Keratinocyte (primary cell): Measurements from ENCODE around the gene SIM2. TPM values are rescaled to one million over a fixed set of nuclear protein-coding genes. Genes with fewer than 3 reads are reported as not detected.

Experiments
- DNase-seq: peaks from one replicate; pipeline ENCODE4 v3.0.0-alpha.2; 2011; ENCODE audit warnings: low read depth, missing footprints, low spot score
- FAIRE-seq: peaks from 2 replicates; lab custom pipeline; 2011; peaks lifted over from hg19 to GRCh38; lab: Jason Lieb, UNC
- H2AFZ ChIP-seq: 2 replicates; pipeline ENCODE4 v1.6.0; 2012; ENCODE audit warnings: low read length, control low read depth, inconsistent platforms; ENCODE audit not compliant: control insufficient read depth
- H3K27ac ChIP-seq: 2 replicates; pipeline ENCODE4 v1.5.1; 2011; ENCODE audit warnings: low read length; ENCODE audit not compliant: control insufficient read depth, insufficient read depth
- H3K27me3 ChIP-seq: 3 replicates; pipeline ENCODE4 v1.6.0; 2011; ENCODE audit warnings: low read length; ENCODE audit not compliant: control insufficient read depth, insufficient read depth; ENCODE audit errors: extremely low read depth
- H3K36me3 ChIP-seq, 2 experiments: 2 replicates in 1 of 2; 3 replicates in 1 of 2; pipeline ENCODE4 v1.5.1; 2011; ENCODE audit warnings: low read length in 2 of 2, mild to moderate bottlenecking in 1 of 2; ENCODE audit not compliant: control insufficient read depth in 2 of 2, insufficient read depth in 2 of 2; ENCODE audit errors: extremely low read depth in 1 of 2
- H3K4me1 ChIP-seq: 3 replicates; pipeline ENCODE4 v1.5.1; 2011; ENCODE audit warnings: low read length; ENCODE audit not compliant: control insufficient read depth, insufficient read depth; ENCODE audit errors: extremely low read depth
- H3K4me2 ChIP-seq: 3 replicates; pipeline ENCODE4 v1.6.0; 2011; ENCODE audit warnings: low read depth, low read length; ENCODE audit not compliant: control insufficient read depth, insufficient read depth; ENCODE audit errors: extremely low read depth
- H3K4me3 ChIP-seq, 3 experiments: fragments of 200-600 bp in 1 of 3; sonication (generic) in 1 of 3; 2 replicates in 2 of 3; 3 replicates in 1 of 3; pipeline ENCODE4 v1.5.1; 2011 to 2016; ENCODE audit warnings: low read length in 3 of 3, mild to moderate bottlenecking in 3 of 3, control low read depth in 2 of 3, inconsistent platforms in 1 of 3, low read depth in 1 of 3, mixed read lengths in 1 of 3, mixed run types in 1 of 3, moderate library complexity in 1 of 3; ENCODE audit not compliant: control insufficient read depth in 2 of 3, insufficient read depth in 2 of 3; ENCODE audit errors: extremely low read depth in 1 of 3
- H3K79me2 ChIP-seq: 2 replicates; pipeline ENCODE4 v1.6.0; 2012; ENCODE audit warnings: low read length; ENCODE audit not compliant: control insufficient read depth, insufficient read depth
- H3K9ac ChIP-seq: 3 replicates; pipeline ENCODE4 v1.6.0; 2011; ENCODE audit warnings: low read length; ENCODE audit not compliant: control insufficient read depth, insufficient read depth; ENCODE audit errors: extremely low read depth
- H3K9me1 ChIP-seq: 3 replicates; pipeline ENCODE4 v1.6.0; 2011; ENCODE audit warnings: low read length; ENCODE audit not compliant: control insufficient read depth, insufficient read depth; ENCODE audit errors: extremely low read depth
- H3K9me3 ChIP-seq: 2 replicates; pipeline ENCODE4 v1.5.1; 2012; ENCODE audit warnings: low read depth, low read length; ENCODE audit not compliant: control insufficient read depth
- H4K20me1 ChIP-seq: 3 replicates; pipeline ENCODE4 v1.6.0; 2011; ENCODE audit warnings: low read length; ENCODE audit not compliant: control insufficient read depth, insufficient read depth; ENCODE audit errors: extremely low read depth
- CTCF ChIP-seq, 3 experiments: IDR thresholded peaks in 1 of 3; conservative IDR thresholded peaks in 1 of 3; optimal IDR thresholded peaks in 1 of 3; 2 replicates in 2 of 3; 3 replicates in 1 of 3; pipeline versions ENCODE3 to v1.5.1; 2011; ENCODE audit warnings: low read length in 3 of 3, mild to moderate bottlenecking in 3 of 3, moderate library complexity in 2 of 3, control low read depth in 1 of 3, inconsistent platforms in 1 of 3; ENCODE audit not compliant: insufficient read depth in 2 of 3; ENCODE audit errors: extremely low read depth in 1 of 3
- EZH2 ChIP-seq: IDR thresholded peaks from one replicate; pipeline ENCODE4 v1.6.1; 2012; ENCODE audit warnings: inconsistent platforms, mild to moderate bottlenecking, low read length, moderate library complexity
- dilution Hi-C: fragments of 300-500 bp; cut with MboI; formaldehyde crosslinking; loops from one replicate; pipeline ENCODE4 v1.7.0; 2020; ENCODE audit warnings: low sequenced_read_pairs; ENCODE audit not compliant: extremely low pct_ligation_motif_present
- polyA plus RNA-seq, 5 experiments: library from polyadenylated mRNA; depleted of rRNA in 3 of 5; stranded (reverse) in 3 of 5; stranded (forward) in 1 of 5; unstranded in 1 of 5; fragments of >200 nt; gene quantifications; 1 replicate in 1 of 5; 2 replicates in 3 of 5; 3 replicates in 1 of 5; pipeline versions ENCODE4 v1.2.1 to v1.2.3, GENCODE V29; 2011 to 2012; ENCODE audit warnings: missing spikeins in 2 of 5, low read depth in 1 of 5, low replicate concordance in 1 of 5

The SIM2 gene
- polyA plus RNA-seq, 1 donor (not counting 4 experiments of a cell fraction or from before 2014, with no cell fraction given), result 0.05 TPM

- Histone ChIP-seq H3K4me1 (no peaks in the 10 kb centered on the region), H3K27me3 (peaks cover 10% of the 10 kb centered on the region), H2AFZ (no peak overlapping the region), H3K27ac (no peak overlapping the region), H4K20me1 (no peaks in the 10 kb centered on the region), H3K4me3 (no peak overlapping the region), H3K9me3 (no peaks in the 10 kb centered on the region), H3K79me2 (no peaks in the 10 kb centered on the region), H3K4me2 (no peak overlapping the region), H3K9me1 (no peaks in the 10 kb centered on the region), H3K36me3 (no peaks in the 10 kb centered on the region), H3K9ac (no peak overlapping the region)
- FAIRE-seq (no peak), DNase-seq (no peak)
- TF ChIP-seq CTCF (optimal IDR thresholded peaks at IDR 0.05 in 1 of 3, IDR thresholded peaks at IDR 0.05 in 1 of 3, conservative IDR thresholded peaks at IDR 0.05 in 1 of 3; ENCODE audit: extremely low read depth in 1 of 3, insufficient read depth in 2 of 3, low read length in 3 of 3) (no peak), EZH2 (no peak)
- dilution Hi-C loops, result no loop called here
Measured at GRCh38 chr21:36678538-36678937, 20.4 kb upstream of the SIM2 start.

GRCh38 chr21:36681117-36681631, 17.7 kb upstream of the SIM2 start:
- no peak for TF ChIP-seq CTCF (optimal IDR thresholded peaks at IDR 0.05 in 1 of 3, IDR thresholded peaks at IDR 0.05 in 1 of 3, conservative IDR thresholded peaks at IDR 0.05 in 1 of 3; ENCODE audit: extremely low read depth in 1 of 3, insufficient read depth in 2 of 3, low read length in 3 of 3)
- TF ChIP-seq EZH2, result no peak
- FAIRE-seq (no peak), DNase-seq (no peak)
- H3K9ac ChIP-seq, result no peak overlapping the region
- H3K4me2 ChIP-seq, result no peak overlapping the region
- dilution Hi-C loops, result no loop called here
- no peaks in the 10 kb centered on the region for H3K4me1 ChIP-seq
- no peaks in the 10 kb centered on the region for H3K9me1 ChIP-seq
- H3K27me3 ChIP-seq, result peaks cover 21% of the 10 kb centered on the region
- no peaks in the 10 kb centered on the region for H3K9me3 ChIP-seq
- no peak overlapping the region for H3K4me3 ChIP-seq
- H3K27ac ChIP-seq, result no peak overlapping the region
- H3K79me2 ChIP-seq, result no peaks in the 10 kb centered on the region
- H3K36me3 ChIP-seq, result no peaks in the 10 kb centered on the region
- no peaks in the 10 kb centered on the region for H4K20me1 ChIP-seq
- no peak overlapping the region for H2AFZ ChIP-seq
